ENCODE measurements around the gene EBLN2. TPM values are rescaled to one million over a fixed set of nuclear protein-coding genes. Genes with fewer than 3 reads are reported as not detected.

Gene EBLN2
- 0.36 and 2.1 TPM in 2 replicates for total RNA-seq

DNA sequence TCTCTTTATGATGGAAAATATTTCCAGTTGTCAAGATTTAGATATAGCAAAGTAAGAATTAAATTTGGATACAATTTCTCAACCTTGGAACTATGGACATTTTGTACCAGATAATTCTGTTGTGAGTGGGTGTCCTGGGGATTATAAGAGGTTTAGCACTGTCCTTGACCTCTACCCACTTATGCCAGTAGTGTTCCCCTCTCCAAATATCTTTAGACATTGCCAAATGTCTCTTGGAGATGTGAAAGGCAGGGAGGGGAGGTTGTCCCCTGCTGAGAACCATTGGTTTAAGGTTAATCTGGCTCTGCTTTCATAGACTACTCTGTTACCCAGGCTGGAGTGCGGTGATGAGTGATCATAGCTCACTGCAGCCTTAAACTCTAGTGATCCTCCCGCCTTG lies at the start of gene EBLN2:
Gene EBLN2 (plus strand): TSS at position 244 of the 400 bp plus-strand sequence. CDS start 423 bp downstream, outside the sequence.

Other genes starting within 250 kb of the EBLN2 start
- 17.3 and 23.8 TPM in 2 replicates for gene SHQ1, start 213.2 kb upstream of the EBLN2 start, total RNA-seq
- gene GXYLT2, start 173.6 kb upstream of the EBLN2 start, total RNA-seq: 35.3 and 43.3 TPM in 2 replicates
- gene PPP4R2, start 64.8 kb upstream of the EBLN2 start, total RNA-seq: 37.9 and 43.3 TPM in 2 replicates

Measured in cardiac atrium fibroblast (primary cell).